Bronchial epithelial cell (primary cell): Measurements from ENCODE around the gene COX19. TPM values are rescaled to one million over a fixed set of nuclear protein-coding genes. Genes with fewer than 3 reads are reported as not detected.
A peak's percentile ranks its signal among the peaks of the same experiment; 100 is the strongest.
"Not testable (repeated sequence)": the region's sequence is repeated elsewhere in the genome, so short reads cannot be mapped to it uniquely, and the experiment has no call there.

Source experiments
- DNase-seq: peaks from one replicate; pipeline ENCODE4 v3.0.0-alpha.2; 2010; ENCODE audit warnings: low read depth
- FAIRE-seq: peaks from 2 replicates; lab custom pipeline; 2011; peaks lifted over from hg19 to GRCh38; lab: Jason Lieb, UNC
- H3K27me3 ChIP-seq: 2 replicates; pipeline ENCODE4 v1.5.1; 2011; ENCODE audit warnings: low read length; ENCODE audit not compliant: control insufficient read depth, insufficient read depth
- H3K36me3 ChIP-seq: 2 replicates; pipeline ENCODE4 v1.5.1; 2011; ENCODE audit warnings: low read length; ENCODE audit not compliant: control insufficient read depth, insufficient read depth
- H3K4me3 ChIP-seq: 2 replicates; pipeline ENCODE4 v1.5.1; 2011; ENCODE audit warnings: mild to moderate bottlenecking, low read depth, low read length, control low read depth
- CTCF ChIP-seq: IDR thresholded peaks from 2 replicates; pipeline ENCODE4 v1.5.1; 2011; ENCODE audit warnings: mild to moderate bottlenecking, moderate library complexity, low read length, control low read depth, inconsistent platforms; ENCODE audit not compliant: insufficient read depth, severe bottlenecking
- total RNA-seq: library from RNA; depleted of rRNA; stranded (reverse); fragments of >200 nt; gene quantifications from 2 replicates; pipeline ENCODE4 v1.2.1, GENCODE V29; 2014

COX19 gene
- total RNA-seq, 1 donor from 2014 or later: 12.9 TPM

GRCh38 chr7:1008733-1009363, 33.5 kb upstream of the COX19 start:
- peaks cover 6% of the 10 kb centered on the region for H3K36me3 ChIP-seq
- peak; percentile 97 for FAIRE-seq

GRCh38 chr7:1007901-1008300, 32.6 kb upstream of the COX19 start:
- Histone ChIP-seq H3K4me3 (no peak overlapping the region), H3K36me3 (peaks cover 6% of the 10 kb centered on the region), H3K27me3 (no peaks in the 10 kb centered on the region)
- FAIRE-seq (no peak), DNase-seq (no peak)
- TF ChIP-seq CTCF: no peak

More at GRCh38 chr7:1008733-1009363, 33.5 kb upstream of the COX19 start:
- H3K27me3 ChIP-seq: no peaks in the 10 kb centered on the region
- no peak for TF ChIP-seq CTCF
- H3K4me3 ChIP-seq: no peak overlapping the region
- no peak for DNase-seq

- FAIRE-seq: no peak
- Histone ChIP-seq H3K36me3 (peaks cover 6% of the 10 kb centered on the region), H3K27me3 (no peaks in the 10 kb centered on the region), H3K4me3 (no peak overlapping the region)
- DNase-seq: no peak
- no peak for TF ChIP-seq CTCF
Observed at GRCh38 chr7:1005303-1005702, 30.0 kb upstream of the COX19 start.

GRCh38 chr7:1004018-1004852, 28.9 kb upstream of the COX19 start:
- Histone ChIP-seq H3K4me3 (no peak overlapping the region), H3K27me3 (no peaks in the 10 kb centered on the region), H3K36me3 (peaks cover 9% of the 10 kb centered on the region)
- no peak for DNase-seq
- TF ChIP-seq CTCF: no peak
- no peak for FAIRE-seq

- not testable (repeated sequence) for FAIRE-seq, H3K4me3 ChIP-seq, DNase-seq, H3K27me3 ChIP-seq
- H3K36me3 ChIP-seq: peaks cover 12% of the 10 kb centered on the region
Observed at GRCh38 chr7:1002445-1002844, 27.1 kb upstream of the COX19 start.

GRCh38 chr7:1002026-1002425, 26.7 kb upstream of the COX19 start:
- not testable (repeated sequence) for DNase-seq, FAIRE-seq, H3K4me3 ChIP-seq, H3K27me3 ChIP-seq
- H3K36me3 ChIP-seq: peaks cover 13% of the 10 kb centered on the region

- not testable (repeated sequence) for DNase-seq, H3K27me3 ChIP-seq, FAIRE-seq, H3K4me3 ChIP-seq
- peaks cover 13% of the 10 kb centered on the region for H3K36me3 ChIP-seq
Observed at GRCh38 chr7:1001069-1001770, 25.9 kb upstream of the COX19 start.
